A673 (cell line): Measurements from ENCODE around the gene ASIC3. TPM values are rescaled to one million over a fixed set of nuclear protein-coding genes. Genes with fewer than 3 reads are reported as not detected.

ENCODE experiments used
- BruUV-seq: library from RNA; stranded (reverse); fragments of 400-500 nt; replicated peaks from 2 replicates; lab custom pipeline; 2021; lab: Mats Ljungman, UMichigan
- CTCF ChIA-PET: fragments of 300-600 bp; sonication (Branson Sonifier 250); formaldehyde crosslinking; loops from one replicate; lab custom pipeline; 2022; ENCODE audit warnings: antibody characterized with exemption; lab: Charles Lee
- POLR2A ChIA-PET: fragments of 300-600 bp; sonication (Branson Sonifier 250); formaldehyde crosslinking; loops from one replicate; lab custom pipeline; 2022; ENCODE audit warnings: antibody characterized with exemption; ENCODE audit not compliant: low non-redundant PET; lab: Charles Lee
- DNase-seq: peaks from one replicate; pipeline ENCODE4 v3.0.0-alpha.2; 2015; ENCODE audit warnings: low spot score
- H3K27ac ChIP-seq: fragments of 200-600 bp; sonication (generic); 2 replicates; pipeline ENCODE4 v1.5.1; 2016; ENCODE audit warnings: mixed run types, low read depth, mild to moderate bottlenecking, mixed read lengths, antibody characterized with exemption, low read length; ENCODE audit not compliant: poor library complexity, severe bottlenecking
- H3K27me3 ChIP-seq: fragments of 200-600 bp; sonication (generic); replicated peaks from 2 replicates; pipeline ENCODE4 v1.6.1; 2017; ENCODE audit warnings: mixed run types, low read depth, mild to moderate bottlenecking, mixed read lengths, antibody characterized with exemption, low read length; ENCODE audit not compliant: insufficient read depth, poor library complexity
- H3K36me3 ChIP-seq: fragments of 200-600 bp; sonication (generic); 2 replicates; pipeline ENCODE4 v1.6.1; 2016; ENCODE audit warnings: mixed run types, mild to moderate bottlenecking, mixed read lengths, antibody characterized with exemption, low read length; ENCODE audit not compliant: insufficient read depth, poor library complexity, severe bottlenecking
- H3K4me1 ChIP-seq: fragments of 200-600 bp; sonication (generic); 2 replicates; pipeline ENCODE4 v1.6.1; 2017; ENCODE audit warnings: mixed run types, mild to moderate bottlenecking, mixed read lengths, antibody characterized with exemption, low read length; ENCODE audit not compliant: insufficient read depth, poor library complexity, severe bottlenecking
- H3K4me3 ChIP-seq: fragments of 200-600 bp; sonication (generic); 2 replicates; pipeline ENCODE4 v1.5.1; 2016; ENCODE audit warnings: low read depth, mixed run types, mild to moderate bottlenecking, mixed read lengths, low read length; ENCODE audit not compliant: poor library complexity, severe bottlenecking
- H3K9me3 ChIP-seq: fragments of 200-600 bp; sonication (generic); 2 replicates; pipeline ENCODE4 v1.6.1; 2016; ENCODE audit warnings: mixed run types, low read depth, mild to moderate bottlenecking, mixed read lengths, antibody characterized with exemption, low read length; ENCODE audit not compliant: poor library complexity, severe bottlenecking
- EZH2 ChIP-seq: fragments of 200-600 bp; sonication (generic); IDR thresholded peaks from 2 replicates; pipeline ENCODE4 v1.6.1; 2017; ENCODE audit warnings: borderline replicate concordance, low read depth, mild to moderate bottlenecking, mixed read lengths, antibody characterized with exemption, low read length; ENCODE audit not compliant: poor library complexity, severe bottlenecking
- intact Hi-C: fragments of 100-400 bp; cut with micrococcal nuclease; formaldehyde crosslinking; loops from one replicate; pipeline ENCODE4 v1.10.0; 2022; ENCODE audit not compliant: unreplicated experiment
- total RNA-seq: library from RNA; stranded (reverse); gene quantifications from 2 replicates; pipeline ENCODE4 v1.2.3, GENCODE V29; 2021
- TF ChIP-seq, protein P1 (sequence below): fragments of 300-800, 200-600 bp; sonication (generic); conservative IDR thresholded peaks from 2 replicates; pipeline ENCODE4 v1.5.1; 2017; ENCODE audit warnings: low read depth, mild to moderate bottlenecking, antibody characterized with exemption, low read length, moderate library complexity, mixed read lengths

Gene ASIC3
- total RNA-seq, 1 experiment from 2014 or later, result 4.5 TPM

DNA sequence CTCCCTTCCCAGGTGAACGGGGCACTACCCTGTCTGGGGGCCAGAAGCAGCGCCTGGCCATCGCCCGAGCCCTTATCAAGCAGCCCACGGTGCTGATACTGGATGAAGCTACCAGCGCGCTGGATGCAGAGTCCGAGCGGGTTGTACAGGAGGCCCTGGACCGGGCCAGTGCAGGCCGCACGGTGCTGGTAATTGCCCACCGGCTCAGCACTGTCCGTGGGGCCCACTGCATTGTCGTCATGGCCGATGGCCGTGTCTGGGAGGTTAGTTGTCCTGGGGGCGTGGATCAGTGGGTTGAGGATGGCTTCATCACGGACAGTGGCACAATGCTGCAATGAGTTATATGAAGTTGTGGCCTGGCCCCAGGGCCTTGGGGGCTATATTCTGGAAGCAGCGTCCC is 4.4 kb upstream of the ASIC3 start:
- CTCF ChIA-PET, result no interaction called here
- H3K27me3 ChIP-seq, result no peaks in the 10 kb centered on the region
- H3K4me1 ChIP-seq, result peaks cover 5% of the 10 kb centered on the region

DNA sequence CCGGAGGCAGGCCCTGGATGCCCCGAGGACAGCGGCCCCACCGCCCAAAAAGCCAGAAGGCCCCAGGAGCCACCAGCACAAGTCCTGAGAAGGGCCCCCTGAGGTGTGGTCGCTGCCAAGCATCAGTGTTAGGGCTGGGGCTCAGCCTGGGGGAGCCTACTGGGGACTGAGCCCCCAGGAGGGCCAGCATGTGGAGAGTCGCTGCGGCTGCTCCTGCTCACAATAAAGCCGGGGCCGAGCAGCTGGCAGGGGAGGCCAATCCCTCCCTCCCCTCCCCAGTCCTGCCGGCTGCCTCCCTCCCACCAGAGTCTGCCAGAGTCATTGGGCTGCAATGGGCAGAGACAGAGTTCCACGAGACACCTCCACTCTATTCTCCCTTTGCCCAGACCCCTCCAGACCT is 3.1 kb upstream of the ASIC3 start:
- H3K9me3 ChIP-seq, result no peaks in the 10 kb centered on the region
- no peaks in the 10 kb centered on the region for H3K36me3 ChIP-seq
- DNase-seq, result no peak
- intact Hi-C loops, result no loop called here
- no peak for TF ChIP-seq EZH2
- TF ChIP-seq, protein P1, sequence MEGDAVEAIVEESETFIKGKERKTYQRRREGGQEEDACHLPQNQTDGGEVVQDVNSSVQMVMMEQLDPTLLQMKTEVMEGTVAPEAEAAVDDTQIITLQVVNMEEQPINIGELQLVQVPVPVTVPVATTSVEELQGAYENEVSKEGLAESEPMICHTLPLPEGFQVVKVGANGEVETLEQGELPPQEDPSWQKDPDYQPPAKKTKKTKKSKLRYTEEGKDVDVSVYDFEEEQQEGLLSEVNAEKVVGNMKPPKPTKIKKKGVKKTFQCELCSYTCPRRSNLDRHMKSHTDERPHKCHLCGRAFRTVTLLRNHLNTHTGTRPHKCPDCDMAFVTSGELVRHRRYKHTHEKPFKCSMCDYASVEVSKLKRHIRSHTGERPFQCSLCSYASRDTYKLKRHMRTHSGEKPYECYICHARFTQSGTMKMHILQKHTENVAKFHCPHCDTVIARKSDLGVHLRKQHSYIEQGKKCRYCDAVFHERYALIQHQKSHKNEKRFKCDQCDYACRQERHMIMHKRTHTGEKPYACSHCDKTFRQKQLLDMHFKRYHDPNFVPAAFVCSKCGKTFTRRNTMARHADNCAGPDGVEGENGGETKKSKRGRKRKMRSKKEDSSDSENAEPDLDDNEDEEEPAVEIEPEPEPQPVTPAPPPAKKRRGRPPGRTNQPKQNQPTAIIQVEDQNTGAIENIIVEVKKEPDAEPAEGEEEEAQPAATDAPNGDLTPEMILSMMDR, result no peak
- ChIA-PET CTCF (no interaction called here), POLR2A (no interaction called here)
- H3K27me3 ChIP-seq, result no peaks in the 10 kb centered on the region
- no peak overlapping the region for H3K27ac ChIP-seq
- H3K4me1 ChIP-seq, result no peaks in the 10 kb centered on the region
- H3K4me3 ChIP-seq, result no peak overlapping the region
- no TSS peak for BruUV-seq

More for the DNA sequence above, 4.4 kb upstream of the ASIC3 start:
- no peak for DNase-seq
- POLR2A ChIA-PET, result no interaction called here
- no peaks in the 10 kb centered on the region for H3K36me3 ChIP-seq
- no TSS peak for BruUV-seq
- no peak overlapping the region for H3K27ac ChIP-seq
- TF ChIP-seq, protein P1, result no peak
- no peak for TF ChIP-seq EZH2
- H3K4me3 ChIP-seq, result no peak overlapping the region
- intact Hi-C loops, result no loop called here
- no peaks in the 10 kb centered on the region for H3K9me3 ChIP-seq

DNA sequence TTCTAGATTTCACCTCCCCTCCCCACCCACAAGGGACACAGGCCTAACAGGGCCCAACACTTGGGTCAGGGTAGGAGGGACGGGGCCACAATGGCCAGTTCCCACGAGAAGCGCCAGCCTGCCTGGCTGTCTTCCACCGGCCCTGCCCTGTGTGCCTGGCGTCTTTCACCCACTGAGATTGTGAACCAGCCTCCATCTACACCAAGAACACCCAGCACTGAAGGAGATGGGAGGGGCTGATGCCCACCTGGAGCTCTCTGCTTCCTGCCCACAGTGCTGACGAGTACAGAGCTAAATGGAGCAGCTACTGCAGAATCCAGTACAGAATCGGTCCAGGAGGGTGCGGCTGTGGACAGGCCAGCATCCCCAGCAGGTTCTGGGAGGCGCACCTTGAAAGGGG is 2.4 kb upstream of the ASIC3 start:
- BruUV-seq, result no TSS peak
- H3K36me3 ChIP-seq, result no peaks in the 10 kb centered on the region
- H3K27me3 ChIP-seq, result no peaks in the 10 kb centered on the region
- ChIA-PET POLR2A (no interaction called here), CTCF (no interaction called here)
- H3K9me3 ChIP-seq, result no peaks in the 10 kb centered on the region
- no peak overlapping the region for H3K27ac ChIP-seq
- no peaks in the 10 kb centered on the region for H3K4me1 ChIP-seq
- DNase-seq, result no peak
- TF ChIP-seq, protein P1, result no peak
- no peak for TF ChIP-seq EZH2
- intact Hi-C loops, result no loop called here
- no peak overlapping the region for H3K4me3 ChIP-seq
